ENCODE measurements around the gene TNFRSF13B.

DNA sequence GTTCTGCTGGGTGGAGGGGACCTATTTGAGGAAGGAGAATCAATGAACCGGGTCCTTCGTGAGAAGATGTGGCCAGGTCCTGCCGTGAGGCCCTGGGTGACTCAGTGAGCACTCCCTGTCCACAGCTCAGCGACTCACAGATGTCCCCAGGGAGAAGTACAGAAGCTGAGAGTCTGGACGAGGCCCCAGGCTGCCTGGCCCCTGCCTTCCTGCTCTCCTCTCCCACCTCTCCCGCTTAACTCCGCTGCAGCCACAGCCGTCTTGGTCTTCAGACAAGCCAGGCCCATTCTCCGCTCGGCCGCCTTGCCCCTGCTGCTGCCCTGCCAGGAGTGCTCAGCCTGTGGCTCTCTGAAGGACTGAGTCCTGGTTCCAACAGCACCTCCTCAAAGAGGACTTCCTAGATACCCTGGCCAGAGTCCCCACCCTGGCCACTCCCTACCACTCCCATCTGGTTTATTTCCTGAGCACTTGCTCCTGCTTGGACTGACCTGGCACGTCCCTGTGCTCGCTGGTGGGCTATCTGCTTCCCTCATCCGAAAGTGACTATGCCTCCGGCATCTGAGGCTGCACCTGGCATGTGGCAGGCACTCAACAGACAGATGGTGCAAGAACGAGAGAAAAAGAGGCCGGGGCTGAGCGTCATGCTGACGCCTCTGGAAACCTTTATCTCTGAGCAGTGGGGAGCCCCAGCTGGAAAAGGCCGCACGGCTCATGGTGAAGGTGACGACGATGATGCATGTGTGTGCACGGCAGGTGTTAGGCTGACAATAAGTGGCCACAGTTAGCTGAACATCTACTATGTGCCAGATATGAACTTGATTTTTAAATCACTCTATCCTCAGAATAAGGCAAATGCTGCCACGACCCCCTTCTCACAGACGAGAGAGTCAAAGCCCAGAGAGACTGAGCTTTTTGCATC, 9.2 kb upstream of the TNFRSF13B start:
- TF ChIP-seq EZH2 (IDR thresholded peaks at IDR 0.05): no peak
- no peak for TF ChIP-seq POLR2AphosphoS5 (IDR thresholded peaks at IDR 0.05; ENCODE audit: borderline replicate concordance, low read depth, low read length)
